ENCODE results near the gene NFATC4.

Gene NFATC4

DNA sequence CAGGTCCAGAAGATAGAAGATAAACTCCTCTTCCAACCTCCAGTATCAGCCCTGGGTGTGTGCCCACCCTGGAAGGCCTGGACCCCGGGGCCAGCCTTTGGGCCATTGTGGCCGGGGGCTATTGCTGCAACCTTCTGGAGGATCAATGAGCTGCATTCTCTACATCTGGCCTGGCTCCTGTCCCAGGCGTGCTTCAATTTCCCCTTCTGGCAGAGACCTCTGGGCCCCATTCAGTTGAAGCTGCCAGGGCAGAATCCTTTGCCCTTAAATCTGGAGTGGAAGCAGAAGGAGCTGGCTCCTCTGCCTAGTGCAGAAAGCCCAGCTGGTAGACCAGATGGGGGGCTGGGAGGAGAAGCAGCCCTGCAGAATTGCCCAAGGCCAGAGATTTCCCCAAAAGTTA is 40.8 kb downstream of the NFATC4 start:
- peak in 1 of 2 donors; percentile 54 for DNase-seq (ENCODE audit: low read depth in 2 of 2)
- TF ChIP-seq, protein P1, sequence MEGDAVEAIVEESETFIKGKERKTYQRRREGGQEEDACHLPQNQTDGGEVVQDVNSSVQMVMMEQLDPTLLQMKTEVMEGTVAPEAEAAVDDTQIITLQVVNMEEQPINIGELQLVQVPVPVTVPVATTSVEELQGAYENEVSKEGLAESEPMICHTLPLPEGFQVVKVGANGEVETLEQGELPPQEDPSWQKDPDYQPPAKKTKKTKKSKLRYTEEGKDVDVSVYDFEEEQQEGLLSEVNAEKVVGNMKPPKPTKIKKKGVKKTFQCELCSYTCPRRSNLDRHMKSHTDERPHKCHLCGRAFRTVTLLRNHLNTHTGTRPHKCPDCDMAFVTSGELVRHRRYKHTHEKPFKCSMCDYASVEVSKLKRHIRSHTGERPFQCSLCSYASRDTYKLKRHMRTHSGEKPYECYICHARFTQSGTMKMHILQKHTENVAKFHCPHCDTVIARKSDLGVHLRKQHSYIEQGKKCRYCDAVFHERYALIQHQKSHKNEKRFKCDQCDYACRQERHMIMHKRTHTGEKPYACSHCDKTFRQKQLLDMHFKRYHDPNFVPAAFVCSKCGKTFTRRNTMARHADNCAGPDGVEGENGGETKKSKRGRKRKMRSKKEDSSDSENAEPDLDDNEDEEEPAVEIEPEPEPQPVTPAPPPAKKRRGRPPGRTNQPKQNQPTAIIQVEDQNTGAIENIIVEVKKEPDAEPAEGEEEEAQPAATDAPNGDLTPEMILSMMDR (IDR thresholded peaks at IDR 0.05; ENCODE audit: low read depth, low read length) = no peak
- no peak overlapping the region for H3K4me3 ChIP-seq (replicated peaks in 1 of 2; ENCODE audit: low read depth in 2 of 2, low read length in 2 of 2)

DNA sequence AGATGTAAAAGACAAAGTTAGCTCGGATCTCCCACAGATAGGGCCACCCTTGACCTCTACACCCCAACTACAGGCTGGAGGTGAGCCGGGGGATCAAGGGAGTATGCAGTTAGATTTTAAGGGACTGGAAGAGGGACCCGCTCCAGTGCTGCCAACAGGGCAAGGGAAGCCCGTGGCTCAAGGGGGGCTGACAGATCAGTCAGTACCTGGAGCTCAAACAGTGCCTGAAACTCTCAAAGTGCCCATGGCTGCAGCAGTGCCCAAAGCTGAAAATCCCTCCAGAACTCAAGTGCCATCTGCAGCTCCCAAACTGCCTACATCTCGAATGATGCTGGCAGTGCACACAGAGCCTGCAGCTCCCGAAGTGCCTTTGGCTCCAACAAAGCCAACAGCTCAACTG is 41.2 kb downstream of the NFATC4 start:
- TF ChIP-seq, protein P1 (IDR thresholded peaks at IDR 0.05; ENCODE audit: low read depth, low read length) = no peak
- H3K4me3 ChIP-seq (replicated peaks in 1 of 2; ENCODE audit: low read depth in 2 of 2, low read length in 2 of 2) = no peak overlapping the region
- no peak for DNase-seq (ENCODE audit: low read depth in 2 of 2)

DNA sequence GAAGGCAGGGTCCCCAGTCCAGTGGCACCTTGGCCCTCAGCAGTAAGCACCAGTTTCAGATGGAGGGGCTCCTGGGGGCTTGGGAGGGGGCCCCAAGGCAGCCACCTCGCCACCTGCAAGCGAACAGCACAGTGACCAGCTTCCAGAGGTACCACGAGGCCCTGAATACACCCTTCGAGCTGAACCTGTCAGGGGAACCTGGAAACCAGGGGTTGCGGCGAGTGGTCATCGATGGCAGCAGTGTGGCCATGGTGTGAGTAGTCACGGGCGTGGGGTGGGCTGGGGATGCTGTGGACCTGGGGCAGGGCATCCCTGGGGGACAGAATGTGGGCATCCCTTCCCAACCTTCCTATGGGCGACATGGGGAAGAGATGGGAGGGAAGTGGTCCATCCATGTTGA is 42.0 kb downstream of the NFATC4 start:
- TF ChIP-seq, protein P1 (IDR thresholded peaks at IDR 0.05; ENCODE audit: low read depth, low read length) = no peak
- no peak overlapping the region for H3K4me3 ChIP-seq (replicated peaks in 1 of 2; ENCODE audit: low read depth in 2 of 2, low read length in 2 of 2)
- DNase-seq (ENCODE audit: low read depth in 2 of 2) = no peak

DNA sequence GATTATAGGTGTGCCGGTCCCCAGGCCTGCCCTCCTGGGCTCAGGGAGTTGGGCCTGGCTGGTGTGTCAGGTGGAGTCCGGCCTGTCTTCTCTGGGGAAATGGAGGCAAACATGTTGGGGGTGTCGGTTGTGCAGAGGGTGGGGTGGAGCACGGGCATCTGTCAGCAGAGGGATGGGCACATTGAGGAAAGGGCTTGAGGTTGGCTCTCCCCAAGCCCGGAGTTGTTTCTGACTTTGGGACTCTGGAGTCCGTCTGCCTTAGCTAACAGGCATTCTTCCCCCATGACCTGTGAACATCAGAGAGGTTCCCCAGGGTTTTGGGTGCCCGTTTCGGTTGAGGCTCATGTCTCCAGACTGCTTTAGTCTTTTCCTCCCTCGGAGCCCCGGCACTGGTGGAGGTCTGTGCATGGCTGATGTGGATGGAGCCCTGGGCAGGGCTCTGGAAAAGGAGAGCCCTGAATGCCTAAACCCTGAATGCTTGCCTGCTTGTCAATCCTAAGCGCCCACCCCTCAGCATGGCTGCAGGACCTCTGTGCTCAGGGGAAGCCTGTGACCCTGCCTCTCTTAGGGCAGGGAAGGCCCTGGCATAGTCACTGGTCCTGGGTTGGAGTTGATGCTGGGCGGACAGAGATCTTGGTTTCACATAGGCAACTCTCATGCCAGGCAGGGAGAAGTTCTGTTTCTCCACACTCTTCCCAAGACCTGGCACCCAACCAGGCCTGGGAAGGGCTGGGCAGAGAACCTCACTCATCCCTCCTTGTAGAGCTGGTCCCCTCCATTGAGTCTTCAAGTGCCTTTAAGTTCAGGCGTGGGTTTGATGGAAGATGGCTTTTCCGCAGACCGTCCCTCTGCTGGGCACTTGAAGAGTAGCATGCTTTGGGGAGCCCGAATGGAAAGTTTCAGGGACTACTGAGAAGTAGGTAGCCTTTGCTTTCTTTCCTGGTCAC is 43.7 kb downstream of the NFATC4 start:
- TF ChIP-seq, protein P1 (IDR thresholded peaks at IDR 0.05; ENCODE audit: low read depth, low read length) = peak; percentile 76
- DNase-seq (ENCODE audit: low read depth in 2 of 2) = peak; percentile 76 to 81
- H3K4me3 ChIP-seq (replicated peaks in 1 of 2; ENCODE audit: low read depth in 2 of 2, low read length in 2 of 2) = no peak overlapping the region

DNA sequence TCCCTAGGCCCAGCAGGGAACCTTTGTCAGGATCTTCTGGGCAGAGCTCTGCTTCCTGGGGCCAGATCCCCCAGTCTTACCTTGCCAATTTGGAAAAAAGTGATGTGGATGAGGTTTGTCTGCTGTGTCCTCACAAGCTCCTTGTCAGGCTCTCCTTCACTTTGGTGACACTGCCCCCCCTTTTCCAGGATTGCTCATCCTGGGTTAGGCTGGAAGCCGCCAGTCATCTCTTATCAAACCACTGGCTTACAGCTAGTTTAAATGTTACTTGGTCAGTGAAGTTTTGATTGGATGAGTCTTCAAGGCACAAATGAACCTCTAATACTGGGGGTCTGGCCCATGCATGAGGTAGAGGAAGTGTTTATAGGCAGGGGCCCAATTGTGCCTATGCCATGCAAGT is 46.1 kb downstream of the NFATC4 start:
- no peak for DNase-seq (ENCODE audit: low read depth in 2 of 2)
- TF ChIP-seq, protein P1 (IDR thresholded peaks at IDR 0.05; ENCODE audit: low read depth, low read length) = no peak
- H3K4me3 ChIP-seq (replicated peaks in 1 of 2; ENCODE audit: low read depth in 2 of 2, low read length in 2 of 2) = no peak overlapping the region

DNA sequence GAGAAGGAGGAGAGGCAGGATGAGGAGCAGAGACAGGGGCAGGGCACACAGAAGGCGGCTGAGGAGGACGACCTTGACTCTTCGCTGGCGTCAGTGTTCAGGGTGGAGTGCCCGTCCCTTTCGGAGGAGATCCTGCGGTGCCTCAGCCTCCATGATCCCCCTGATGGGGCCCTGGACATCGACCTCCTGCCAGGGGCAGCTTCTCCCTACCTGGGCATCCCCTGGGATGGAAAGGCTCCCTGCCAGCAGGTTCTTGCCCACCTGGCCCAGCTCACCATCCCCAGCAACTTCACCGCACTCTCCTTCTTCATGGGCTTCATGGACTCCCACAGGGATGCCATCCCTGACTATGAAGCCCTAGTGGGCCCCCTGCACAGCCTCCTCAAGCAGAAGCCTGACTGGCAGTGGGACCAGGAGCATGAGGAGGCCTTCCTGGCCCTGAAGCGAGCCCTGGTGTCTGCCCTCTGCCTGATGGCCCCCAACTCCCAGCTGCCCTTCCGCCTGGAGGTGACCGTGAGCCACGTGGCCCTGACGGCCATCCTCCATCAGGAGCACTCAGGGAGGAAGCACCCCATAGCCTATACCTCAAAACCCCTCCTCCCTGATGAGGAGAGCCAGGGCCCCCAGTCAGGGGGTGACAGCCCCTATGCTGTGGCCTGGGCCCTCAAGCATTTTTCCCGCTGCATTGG is 46.9 kb downstream of the NFATC4 start:
- no peak for DNase-seq (ENCODE audit: low read depth in 2 of 2)
- TF ChIP-seq, protein P1 (IDR thresholded peaks at IDR 0.05; ENCODE audit: low read depth, low read length) = no peak
- H3K4me3 ChIP-seq (replicated peaks in 1 of 2; ENCODE audit: low read depth in 2 of 2, low read length in 2 of 2) = no peak overlapping the region
